ENCODE measurements around the gene MOGAT1.
"Not testable (repeated sequence)": the region's sequence is repeated elsewhere in the genome, so short reads cannot be mapped to it uniquely, and the experiment has no call there.

Gene MOGAT1

GRCh38 chr2:222711315-222711940, 40.0 kb downstream of the MOGAT1 start:
- no peak for DNase-seq
- Histone ChIP-seq H3K27me3 (no peaks in the 10 kb centered on the region), H3K4me1 (peaks cover 0 to 65% (median 27%) of the 10 kb centered on the region in 4 donors), H3K9me3 (no peaks in the 10 kb centered on the region), H3K27ac (peak overlapping the region in 1 of 2 donors; percentile 83), H3K36me3 (no peaks in the 10 kb centered on the region), H3K4me3 (no peak overlapping the region)
- intact Hi-C loops (cut with DNase I; ENCODE audit: low total_unique reads): no loop called here
- TF ChIP-seq CTCF (IDR thresholded peaks at IDR 0.05): no peak

- DNase-seq: no peak
- Histone ChIP-seq H3K27me3 (no peaks in the 10 kb centered on the region), H3K9me3 (no peaks in the 10 kb centered on the region), H3K4me1 (peaks cover 0 to 51% (median 27%) of the 10 kb centered on the region in 4 donors), H3K4me3 (no peak overlapping the region), H3K27ac (peak overlapping the region; percentile 77 to 83), H3K36me3 (no peaks in the 10 kb centered on the region)
- no peak for TF ChIP-seq CTCF (IDR thresholded peaks at IDR 0.05)
- intact Hi-C loops (cut with DNase I; ENCODE audit: low total_unique reads): no loop called here
These were observed 41.5 kb downstream of the MOGAT1 start for GRCh38 chr2:222713002-222713401.

GRCh38 chr2:222714361-222715241, 43.1 kb downstream of the MOGAT1 start:
- Histone ChIP-seq H3K36me3 (no peaks in the 10 kb centered on the region), H3K27me3 (no peaks in the 10 kb centered on the region), H3K4me1 (peaks cover 0 to 35% (median 16%) of the 10 kb centered on the region in 4 donors), H3K4me3 (no peak overlapping the region), H3K27ac (peak overlapping the region; percentile 77 to 83), H3K9me3 (no peaks in the 10 kb centered on the region)
- no peak for DNase-seq
- TF ChIP-seq CTCF (IDR thresholded peaks at IDR 0.05): no peak
- intact Hi-C loops (cut with DNase I; ENCODE audit: low total_unique reads): no loop called here

GRCh38 chr2:222715742-222716141, 44.3 kb downstream of the MOGAT1 start:
- H3K36me3 ChIP-seq: no peaks in the 10 kb centered on the region

GRCh38 chr2:222719787-222720186, 48.3 kb downstream of the MOGAT1 start:
- intact Hi-C loops (cut with DNase I; ENCODE audit: low total_unique reads): not testable (repeated sequence)

More at GRCh38 chr2:222715742-222716141, 44.3 kb downstream of the MOGAT1 start:
- peaks cover 0 to 28% (median 16%) of the 10 kb centered on the region in 4 donors for H3K4me1 ChIP-seq
- no peak overlapping the region for H3K27ac ChIP-seq
- H3K27me3 ChIP-seq: no peaks in the 10 kb centered on the region
- H3K9me3 ChIP-seq: no peaks in the 10 kb centered on the region
- no peak for DNase-seq
- TF ChIP-seq CTCF (IDR thresholded peaks at IDR 0.05): no peak
- intact Hi-C loops (cut with DNase I; ENCODE audit: low total_unique reads): no loop called here
- H3K4me3 ChIP-seq: no peak overlapping the region

GRCh38 chr2:222721597-222721996, 50.1 kb downstream of the MOGAT1 start:
- H3K4me3 ChIP-seq; H3K4me1 ChIP-seq; H3K36me3 ChIP-seq; DNase-seq; H3K27me3 ChIP-seq; H3K27ac ChIP-seq; intact Hi-C loops (cut with DNase I; ENCODE audit: low total_unique reads); H3K9me3 ChIP-seq: not testable (repeated sequence)

More at GRCh38 chr2:222719787-222720186, 48.3 kb downstream of the MOGAT1 start:
- not testable (repeated sequence) for DNase-seq, H3K9me3 ChIP-seq, H3K36me3 ChIP-seq, H3K4me3 ChIP-seq, H3K27ac ChIP-seq, H3K27me3 ChIP-seq, H3K4me1 ChIP-seq

Data from tibial artery (tissue), 4 donors.